GM12878 (cell line): Measurements from ENCODE around the gene PRKCB.

Experiments
- BCL11A ChIP-seq: IDR thresholded peaks from 2 replicates; pipeline ENCODE4 v1.6.1; 2011; ENCODE audit warnings: low read depth, low read length
- CTCF ChIP-seq, 3 experiments: IDR thresholded peaks in 2 of 3; conservative IDR thresholded peaks in 1 of 3; 2 replicates each; pipeline ENCODE4 v1.5.1; 2011; ENCODE audit warnings: low read depth in 3 of 3, low read length in 3 of 3, mild to moderate bottlenecking in 3 of 3, control low read depth in 2 of 3, moderate library complexity in 2 of 3, inconsistent platforms in 1 of 3, mixed read lengths in 1 of 3; ENCODE audit not compliant: control insufficient read depth in 2 of 3, insufficient read depth in 1 of 3; ENCODE audit errors: extremely low read depth in 1 of 3
- EZH2 ChIP-seq: IDR thresholded peaks from 2 replicates; pipeline ENCODE4 v1.6.1; 2012; ENCODE audit warnings: low read depth, mild to moderate bottlenecking, control low read depth, inconsistent platforms, low read length, borderline replicate concordance; ENCODE audit not compliant: control insufficient read depth
- SUPT20H ChIP-seq: IDR thresholded peaks from 2 replicates; pipeline ENCODE4 v1.6.1; 2011; ENCODE audit warnings: low read depth, mild to moderate bottlenecking, low read length, moderate library complexity, borderline replicate concordance; ENCODE audit not compliant: control insufficient read depth
- TF ChIP-seq, protein P1 (sequence below): IDR thresholded peaks from 2 replicates; pipeline ENCODE4 v1.6.1; 2011; ENCODE audit warnings: mild to moderate bottlenecking, low read depth, low read length, moderate library complexity; ENCODE audit not compliant: insufficient replicate concordance

- TF ChIP-seq CTCF (IDR thresholded peaks at IDR 0.05 in 2 of 3, conservative IDR thresholded peaks at IDR 0.05 in 1 of 3; ENCODE audit: control insufficient read depth in 2 of 3, extremely low read depth in 1 of 3, insufficient read depth in 1 of 3, low read depth in 3 of 3, low read length in 3 of 3) (no peak), EZH2 (no peak), SUPT20H (no peak), BCL11A (no peak)
- TF ChIP-seq, protein P1, sequence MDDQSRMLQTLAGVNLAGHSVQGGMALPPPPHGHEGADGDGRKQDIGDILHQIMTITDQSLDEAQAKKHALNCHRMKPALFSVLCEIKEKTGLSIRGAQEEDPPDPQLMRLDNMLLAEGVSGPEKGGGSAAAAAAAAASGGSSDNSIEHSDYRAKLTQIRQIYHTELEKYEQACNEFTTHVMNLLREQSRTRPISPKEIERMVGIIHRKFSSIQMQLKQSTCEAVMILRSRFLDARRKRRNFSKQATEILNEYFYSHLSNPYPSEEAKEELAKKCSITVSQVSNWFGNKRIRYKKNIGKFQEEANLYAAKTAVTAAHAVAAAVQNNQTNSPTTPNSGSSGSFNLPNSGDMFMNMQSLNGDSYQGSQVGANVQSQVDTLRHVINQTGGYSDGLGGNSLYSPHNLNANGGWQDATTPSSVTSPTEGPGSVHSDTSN: no peak
Observed at GRCh38 chr16:23907457-23907902, 71.7 kb downstream of the PRKCB start.
